Limb (tissue), 2 donors: Measurements from ENCODE around the gene MCAM.

ENCODE experiments used
- DNase-seq, 2 donors: peaks; one replicate each; pipeline ENCODE4 v3.0.0-alpha.2; 2016; ENCODE audit errors: extremely low spot score in 2 of 2

Gene MCAM

GRCh38 chr11:119332111-119332765 lies 15.3 kb upstream of the MCAM start:
- no peak for DNase-seq

- DNase-seq, result no peak
These were observed 13.3 kb upstream of the MCAM start for GRCh38 chr11:119330237-119330636.

- no peak for DNase-seq
These were observed 12.4 kb upstream of the MCAM start for GRCh38 chr11:119329320-119329719.

GRCh38 chr11:119324189-119324588 lies 7.3 kb upstream of the MCAM start:
- no peak for DNase-seq

- DNase-seq, result peak; percentile 66 to 87
These were observed 6.7 kb upstream of the MCAM start for GRCh38 chr11:119323532-119324033.

- DNase-seq, result no peak
These were observed 6.1 kb upstream of the MCAM start for GRCh38 chr11:119322921-119323531.

GRCh38 chr11:119322360-119322739 lies 5.4 kb upstream of the MCAM start:
- DNase-seq, result no peak

GRCh38 chr11:119320776-119321524 lies 4.0 kb upstream of the MCAM start:
- DNase-seq, result peak in 1 of 2 donors; percentile 76

GRCh38 chr11:119320240-119320775 lies 3.4 kb upstream of the MCAM start:
- DNase-seq, result peak in 1 of 2 donors; percentile 76

GRCh38 chr11:119319700-119320239 lies 2.8 kb upstream of the MCAM start:
- no peak for DNase-seq

- DNase-seq, result peak in 1 of 2 donors; percentile 29
These were observed 2.3 kb upstream of the MCAM start for GRCh38 chr11:119319136-119319699.

- DNase-seq, result peak; percentile 29 to 65
These were observed 1.6 kb upstream of the MCAM start for GRCh38 chr11:119318240-119319135.

- DNase-seq, result no peak
These were observed 786 bp upstream of the MCAM start for GRCh38 chr11:119317592-119318239.

GRCh38 chr11:119316016-119316728 lies 758 bp downstream of the MCAM start:
- DNase-seq, result peak in 1 of 2 donors; percentile 84

- DNase-seq, result peak; percentile 51 to 79
These were observed 1.6 kb downstream of the MCAM start for GRCh38 chr11:119315131-119316015.

GRCh38 chr11:119314726-119315125 lies 2.2 kb downstream of the MCAM start:
- no peak for DNase-seq

GRCh38 chr11:119310682-119311052 lies 6.3 kb downstream of the MCAM start:
- no peak for DNase-seq

- no peak for DNase-seq
These were observed 6.8 kb downstream of the MCAM start for GRCh38 chr11:119309953-119310681.
